ENCODE measurements around the gene HCFC1. TPM values are rescaled to one million over a fixed set of nuclear protein-coding genes. Genes with fewer than 3 reads are reported as not detected.

The HCFC1 gene
- polyA plus RNA-seq, 2 of the 4 experiments (the other 2 are of a cell fraction), result 4.4 to 33.3 TPM

GRCh38 chrX:153983321-153983801 is 11.7 kb upstream of the HCFC1 start:
- TF ChIP-seq FOSL2 (IDR thresholded peaks at IDR 0.05) (no peak), FOSL2 (CRISPR knock-in tag; IDR thresholded peaks at IDR 0.05) (no peak), RARB (CRISPR knock-in tag; IDR thresholded peaks at IDR 0.05) (no peak), ESRRA (IDR thresholded peaks at IDR 0.05; ENCODE audit: borderline replicate concordance, low read length) (no peak), HOXB5 (CRISPR knock-in tag; IDR thresholded peaks at IDR 0.05) (no peak), ZNF302 (CRISPR knock-in tag; IDR thresholded peaks at IDR 0.05) (no peak), HOXA7 (CRISPR knock-in tag; IDR thresholded peaks at IDR 0.05) (no peak), BHLHE40 (IDR thresholded peaks at IDR 0.05; ENCODE audit: low read depth, low read length) (no peak)
- no peak overlapping the region for H3K27ac ChIP-seq
- FAIRE-seq (no peak), DNase-seq (ENCODE audit: low read depth in 1 of 2, low spot score in 1 of 2) (no peak), ATAC-seq (no peak)
- no peak overlapping the region for H3K4me3 ChIP-seq
- H3K9me3 ChIP-seq, result no peaks in the 10 kb centered on the region
- 84% methylated on average over 4 of the region's 12 CpGs for WGBS (ENCODE audit: missing lambda C conversion rate)
- H3K4me2 ChIP-seq, result no peak overlapping the region
- ChIA-PET POLR2A (no interaction called here), CTCF (no interaction called here)
- no peaks in the 10 kb centered on the region for H3K4me1 ChIP-seq

GRCh38 chrX:153981771-153982533 is 10.3 kb upstream of the HCFC1 start:
- 95% methylated on average over 44 of the region's 52 CpGs for WGBS (ENCODE audit: missing lambda C conversion rate)
- DNase-seq (ENCODE audit: low read depth in 1 of 2, low spot score in 1 of 2), result no peak
- FAIRE-seq, result no peak
- no peak for ATAC-seq
- Histone ChIP-seq H3K4me1 (no peaks in the 10 kb centered on the region), H3K4me2 (no peak overlapping the region), H3K4me3 (no peak overlapping the region), H3K9me3 (no peaks in the 10 kb centered on the region), H3K27ac (no peak overlapping the region)
- ChIA-PET CTCF (interaction anchor here (3.2 kb wide), 1 partner anchor 32 kb away, joined by 15 read pairs; no protein-coding TSS in a partner anchor), POLR2A (interaction anchor here (0.9 kb wide), 1 partner anchor 10 kb away, joined by 5 read pairs; the partner anchor contains the start of gene HCFC1)
- TF ChIP-seq HEYL (CRISPR knock-in tag; IDR thresholded peaks at IDR 0.05) (no peak), RNF2 (IDR thresholded peaks at IDR 0.05; ENCODE audit: borderline replicate concordance, low read depth) (no peak), HDAC2 (IDR thresholded peaks at IDR 0.05) (no peak), ZNF302 (CRISPR knock-in tag; IDR thresholded peaks at IDR 0.05) (no peak), E2F6 (IDR thresholded peaks at IDR 0.05; ENCODE audit: borderline replicate concordance, low read depth) (no peak), NFE2L2 (conservative IDR thresholded peaks at IDR 0.05; ENCODE audit: low read length) (no peak), RCOR1 (IDR thresholded peaks at IDR 0.05; ENCODE audit: low read depth, low read length) (no peak), ELK1 (IDR thresholded peaks at IDR 0.05; ENCODE audit: low read depth, low read length) (no peak), PBX3 (IDR thresholded peaks at IDR 0.05) (no peak), REST (IDR thresholded peaks at IDR 0.05) (no peak), POLR2AphosphoS2 (conservative IDR thresholded peaks at IDR 0.05; ENCODE audit: low read length) (no peak), HMGXB4 (CRISPR knock-in tag; IDR thresholded peaks at IDR 0.05; ENCODE audit: borderline replicate concordance) (no peak), CHD2 (IDR thresholded peaks at IDR 0.05; ENCODE audit: low read length, partially characterized antibody) (no peak), SMC3 (IDR thresholded peaks at IDR 0.05) (no peak), HOXB13 (CRISPR knock-in tag; IDR thresholded peaks at IDR 0.05; ENCODE audit: low read depth) (no peak), NPAS2 (CRISPR knock-in tag; IDR thresholded peaks at IDR 0.05; ENCODE audit: borderline replicate concordance) (no peak)

Data from A549 (cell line).